CD4-positive, alpha-beta T cell (primary cell): Measurements from ENCODE around the gene CACNA2D1. TPM values are rescaled to one million over a fixed set of nuclear protein-coding genes. Genes with fewer than 3 reads are reported as not detected.

Source experiments
- ATAC-seq: fragments of 200-7000 bp; cut with Tn5 transposase; one replicate; pipeline ENCODE4 v1.10.0; 2022; ENCODE audit warnings: mild to moderate bottlenecking; ENCODE audit not compliant: poor library complexity
- CTCF ChIA-PET: fragments of 350-600 bp; sonication (Branson Sonifier 250); formaldehyde crosslinking; loops from one replicate; lab custom pipeline; 2021; ENCODE audit warnings: antibody characterized with exemption, inconsistent platforms; lab: Charles Lee
- POLR2A ChIA-PET: fragments of 350-600 bp; sonication (Branson Sonifier 250); formaldehyde crosslinking; loops from one replicate; lab custom pipeline; 2021; ENCODE audit warnings: antibody characterized with exemption, inconsistent platforms; lab: Charles Lee
- DNase-seq, 14 experiments: peaks; one replicate each; pipeline ENCODE4 v3.0.0-alpha.2; 2013 to 2020; ENCODE audit warnings: mixed read lengths in 2 of 14
- H3K27ac ChIP-seq, 2 donors: one replicate each; pipeline versions ENCODE4 v1.5.1 to v1.7.0; 2013; ENCODE audit warnings: low read length in 2 of 2, low read depth in 1 of 2, mild to moderate bottlenecking in 1 of 2
- H3K27me3 ChIP-seq, 2 experiments: 1 replicate in 1 of 2; 2 replicates in 1 of 2; pipeline versions ENCODE4 v1.6.1 to v1.7.0; 2013; ENCODE audit warnings: low read length in 2 of 2, control low read depth in 1 of 2, mild to moderate bottlenecking in 1 of 2, moderate library complexity in 1 of 2; ENCODE audit not compliant: insufficient read depth in 2 of 2, control insufficient read depth in 1 of 2
- H3K36me3 ChIP-seq: one replicate; pipeline ENCODE4 v1.6.1; 2013; ENCODE audit warnings: low read length, control low read depth; ENCODE audit not compliant: insufficient read depth
- H3K4me1 ChIP-seq: one replicate; pipeline ENCODE4 v1.6.1; 2013; ENCODE audit warnings: low read length, control low read depth; ENCODE audit not compliant: insufficient read depth
- H3K4me3 ChIP-seq: one replicate; pipeline ENCODE4 v1.5.1; 2013; ENCODE audit warnings: mild to moderate bottlenecking, low read length, moderate library complexity
- H3K9me3 ChIP-seq, 2 experiments: 1 replicate in 1 of 2; 2 replicates in 1 of 2; pipeline versions ENCODE4 v1.6.1 to v1.7.0; 2013; ENCODE audit warnings: low read length in 2 of 2, mild to moderate bottlenecking in 2 of 2, control low read depth in 1 of 2, moderate library complexity in 1 of 2; ENCODE audit not compliant: control insufficient read depth in 1 of 2, insufficient read depth in 1 of 2
- H3K27ac Mint-ChIP-seq: one replicate; pipeline ENCODE4 v1.8.0; 2020; ENCODE audit warnings: mixed read lengths
- H3K27me3 Mint-ChIP-seq: one replicate; pipeline ENCODE4 v1.8.0; 2021; ENCODE audit warnings: mixed read lengths
- H3K36me3 Mint-ChIP-seq: one replicate; pipeline ENCODE4 v1.8.0; 2021; ENCODE audit warnings: low read depth, mixed read lengths
- H3K4me1 Mint-ChIP-seq: one replicate; pipeline ENCODE4 v1.8.0; 2021; ENCODE audit warnings: low read depth, mixed read lengths
- H3K4me3 Mint-ChIP-seq: one replicate; pipeline ENCODE4 v1.8.0; 2020; ENCODE audit warnings: mild to moderate bottlenecking, mixed read lengths
- H3K9me3 Mint-ChIP-seq: one replicate; pipeline ENCODE4 v1.8.0; 2020; ENCODE audit warnings: mixed read lengths
- intact Hi-C, 2 experiments: fragments of 100-400 bp; cut with DNase I in 1 of 2; cut with micrococcal nuclease in 1 of 2; formaldehyde crosslinking; loops; one replicate each; pipeline versions ENCODE4 v1.15.1 to v1.9.0; 2023 to 2025; cut with DNase I, micrococcal nuclease
- total RNA-seq, 174 experiments: library from RNA in 2 of 174; stranded (reverse) in 2 of 174; gene quantifications; one replicate each; pipeline ENCODE4 v1.2.3 and lab custom pipeline; 2021 to 2026
- TF ChIP-seq, protein P1 (sequence below): fragments of 200-600 bp; IDR thresholded peaks from one replicate; pipeline ENCODE4 v1.8.0; 2022; ENCODE audit warnings: antibody characterized with exemption, mild to moderate bottlenecking

CACNA2D1 gene
- total RNA-seq, 2 experiments from 2014 or later = not detected

DNA sequence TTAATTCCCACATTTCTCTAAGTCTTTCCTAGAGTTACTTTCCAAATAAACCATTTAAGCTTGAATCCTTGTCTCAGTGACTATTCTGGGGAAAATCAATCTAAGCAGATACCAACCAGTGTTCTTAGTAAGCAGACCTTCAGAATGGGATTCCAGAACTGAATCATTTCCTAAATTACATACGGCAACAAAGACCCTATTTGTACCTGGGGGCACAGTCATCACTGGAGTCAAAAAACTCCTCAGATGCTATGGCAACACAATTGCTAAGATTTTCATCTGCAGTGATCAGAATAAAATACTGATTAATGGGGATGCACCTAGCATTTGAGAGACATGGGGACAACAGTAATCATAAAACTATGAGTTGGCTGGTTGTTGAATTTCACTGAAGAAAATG is 389.0 kb downstream of the CACNA2D1 start:
- H3K4me3 Mint-ChIP-seq = no peak overlapping the region
- no peak overlapping the region for H3K27ac ChIP-seq
- no peak for ATAC-seq
- no peaks in the 10 kb centered on the region for H3K36me3 Mint-ChIP-seq
- TF ChIP-seq, protein P1, sequence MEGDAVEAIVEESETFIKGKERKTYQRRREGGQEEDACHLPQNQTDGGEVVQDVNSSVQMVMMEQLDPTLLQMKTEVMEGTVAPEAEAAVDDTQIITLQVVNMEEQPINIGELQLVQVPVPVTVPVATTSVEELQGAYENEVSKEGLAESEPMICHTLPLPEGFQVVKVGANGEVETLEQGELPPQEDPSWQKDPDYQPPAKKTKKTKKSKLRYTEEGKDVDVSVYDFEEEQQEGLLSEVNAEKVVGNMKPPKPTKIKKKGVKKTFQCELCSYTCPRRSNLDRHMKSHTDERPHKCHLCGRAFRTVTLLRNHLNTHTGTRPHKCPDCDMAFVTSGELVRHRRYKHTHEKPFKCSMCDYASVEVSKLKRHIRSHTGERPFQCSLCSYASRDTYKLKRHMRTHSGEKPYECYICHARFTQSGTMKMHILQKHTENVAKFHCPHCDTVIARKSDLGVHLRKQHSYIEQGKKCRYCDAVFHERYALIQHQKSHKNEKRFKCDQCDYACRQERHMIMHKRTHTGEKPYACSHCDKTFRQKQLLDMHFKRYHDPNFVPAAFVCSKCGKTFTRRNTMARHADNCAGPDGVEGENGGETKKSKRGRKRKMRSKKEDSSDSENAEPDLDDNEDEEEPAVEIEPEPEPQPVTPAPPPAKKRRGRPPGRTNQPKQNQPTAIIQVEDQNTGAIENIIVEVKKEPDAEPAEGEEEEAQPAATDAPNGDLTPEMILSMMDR = no peak
- H3K4me1 ChIP-seq = no peaks in the 10 kb centered on the region
- ChIA-PET CTCF (no interaction called here), POLR2A (no interaction called here)
- intact Hi-C loops = no loop called here
- H3K27me3 Mint-ChIP-seq = no peaks in the 10 kb centered on the region
- H3K4me1 Mint-ChIP-seq = no peaks in the 10 kb centered on the region
- DNase-seq = no peak
- H3K27me3 ChIP-seq = no peaks in the 10 kb centered on the region
- no peaks in the 10 kb centered on the region for H3K9me3 Mint-ChIP-seq
- no peaks in the 10 kb centered on the region for H3K9me3 ChIP-seq
- H3K27ac Mint-ChIP-seq = no peak overlapping the region
- H3K4me3 ChIP-seq = no peak overlapping the region
- no peaks in the 10 kb centered on the region for H3K36me3 ChIP-seq

DNA sequence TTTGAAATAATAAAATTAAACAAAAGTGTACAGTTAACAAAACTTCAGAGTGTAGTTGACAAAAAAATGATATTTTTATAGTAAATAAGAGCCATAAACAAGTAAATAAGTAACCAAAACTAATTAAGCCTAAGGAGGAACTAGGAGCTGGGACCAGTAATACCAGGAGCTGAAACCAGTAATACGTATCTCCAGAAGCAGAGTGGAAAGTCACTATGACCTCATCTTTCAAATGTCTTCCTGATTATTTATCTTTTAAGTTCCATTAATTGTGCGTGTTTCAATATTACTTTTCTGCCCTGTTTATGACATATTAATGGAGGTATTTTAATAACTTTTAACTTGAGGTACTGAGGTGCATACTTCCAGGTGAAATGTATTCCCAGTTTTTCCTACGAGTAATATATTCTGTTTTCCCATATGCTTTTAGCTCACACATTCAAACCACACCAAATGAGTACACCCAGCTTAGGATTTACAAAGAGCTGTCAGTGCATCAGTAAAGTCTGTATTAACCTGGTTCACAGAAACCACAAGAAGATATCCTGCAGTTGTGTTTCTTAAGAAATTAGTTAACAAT is 390.0 kb downstream of the CACNA2D1 start:
- ATAC-seq = no peak
- POLR2A ChIA-PET = no interaction called here

DNA sequence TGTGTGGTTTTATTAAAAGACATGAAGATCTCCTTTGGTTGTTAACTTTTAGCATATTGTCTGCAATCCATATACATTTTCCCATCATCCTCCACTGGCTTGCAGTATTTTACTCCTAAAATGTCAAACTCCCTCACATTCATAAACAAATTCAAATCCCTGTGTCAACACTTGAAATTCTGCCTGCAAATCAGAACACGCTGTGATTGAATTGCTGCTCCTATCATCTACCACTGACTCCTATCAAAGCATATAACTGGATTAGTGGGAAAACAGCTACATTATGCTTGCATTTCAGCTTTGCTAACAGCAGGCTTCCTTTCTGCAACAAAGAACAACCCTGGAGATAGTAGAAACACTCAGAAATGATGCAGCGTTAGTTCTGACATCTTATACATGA is 392.0 kb downstream of the CACNA2D1 start:
- no peaks in the 10 kb centered on the region for H3K9me3 Mint-ChIP-seq
- intact Hi-C loops = no loop called here
- Histone ChIP-seq H3K4me3 (no peak overlapping the region), H3K27ac (no peak overlapping the region), H3K4me1 (no peaks in the 10 kb centered on the region), H3K9me3 (no peaks in the 10 kb centered on the region), H3K27me3 (no peaks in the 10 kb centered on the region), H3K36me3 (no peaks in the 10 kb centered on the region)
- TF ChIP-seq, protein P1 = no peak
- H3K36me3 Mint-ChIP-seq = no peaks in the 10 kb centered on the region
- no peak overlapping the region for H3K27ac Mint-ChIP-seq
- H3K27me3 Mint-ChIP-seq = no peaks in the 10 kb centered on the region
- no peak for ATAC-seq
- CTCF ChIA-PET = no interaction called here
- no peaks in the 10 kb centered on the region for H3K4me1 Mint-ChIP-seq
- POLR2A ChIA-PET = no interaction called here
- no peak overlapping the region for H3K4me3 Mint-ChIP-seq
- no peak for DNase-seq

More for the DNA sequence above, 390.0 kb downstream of the CACNA2D1 start:
- H3K4me3 Mint-ChIP-seq = no peak overlapping the region
- Histone ChIP-seq H3K27ac (no peak overlapping the region), H3K36me3 (no peaks in the 10 kb centered on the region), H3K4me3 (no peak overlapping the region), H3K9me3 (no peaks in the 10 kb centered on the region), H3K27me3 (no peaks in the 10 kb centered on the region), H3K4me1 (no peaks in the 10 kb centered on the region)
- TF ChIP-seq, protein P1 = no peak
- DNase-seq = no peak
- intact Hi-C loops = no loop called here
- H3K36me3 Mint-ChIP-seq = no peaks in the 10 kb centered on the region
- no peaks in the 10 kb centered on the region for H3K27me3 Mint-ChIP-seq
- CTCF ChIA-PET = no interaction called here
- H3K27ac Mint-ChIP-seq = no peak overlapping the region
- no peaks in the 10 kb centered on the region for H3K4me1 Mint-ChIP-seq
- no peaks in the 10 kb centered on the region for H3K9me3 Mint-ChIP-seq
